C4-2B (cell line): ENCODE results near the gene RSL1D1.

Source experiments
- ZFX ChIP-seq: fragments of 450-650 bp; IDR thresholded peaks from 2 replicates; pipeline ENCODE4 v1.6.1; 2017
- TF ChIP-seq, protein P1 (sequence below): fragments of 450-650 bp; conservative IDR thresholded peaks from 2 replicates; pipeline ENCODE4 v1.5.1; 2017; ENCODE audit warnings: mild to moderate bottlenecking

DNA sequence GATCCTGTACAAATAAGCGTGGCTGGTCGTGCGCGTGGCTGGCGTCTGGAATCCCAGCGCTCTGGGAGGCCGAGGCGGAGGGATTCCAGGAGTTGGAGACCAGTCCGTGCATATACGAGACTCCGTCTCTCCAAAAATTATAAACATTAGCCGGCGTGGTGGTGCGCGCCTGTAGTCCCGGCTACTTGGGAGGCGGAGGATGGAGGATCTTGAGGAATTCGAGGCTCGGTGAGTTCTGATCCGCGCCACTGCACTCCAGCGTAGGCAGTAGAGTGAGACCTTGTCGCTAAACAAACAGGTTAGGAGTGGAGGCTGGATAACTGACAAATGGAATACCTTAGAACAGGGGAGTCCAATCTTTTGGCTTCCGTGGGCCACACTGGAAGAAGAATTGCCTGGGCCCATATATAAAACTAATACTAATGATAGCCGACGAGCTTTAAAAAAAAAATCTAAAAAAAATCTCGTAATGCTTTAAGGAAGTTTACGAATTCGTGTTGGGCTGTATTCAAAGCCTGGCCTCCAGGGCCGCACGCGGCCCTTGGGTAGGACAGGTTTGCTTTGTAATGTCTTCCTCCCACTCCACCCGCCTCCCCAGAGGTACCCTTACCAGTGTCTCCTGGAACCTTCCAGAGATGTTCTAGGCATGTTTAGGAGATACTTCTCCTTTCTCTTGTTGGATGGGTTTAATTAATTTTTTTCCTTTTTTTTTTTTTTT, 909 bp upstream of the RSL1D1 start:
- TF ChIP-seq, protein P1, sequence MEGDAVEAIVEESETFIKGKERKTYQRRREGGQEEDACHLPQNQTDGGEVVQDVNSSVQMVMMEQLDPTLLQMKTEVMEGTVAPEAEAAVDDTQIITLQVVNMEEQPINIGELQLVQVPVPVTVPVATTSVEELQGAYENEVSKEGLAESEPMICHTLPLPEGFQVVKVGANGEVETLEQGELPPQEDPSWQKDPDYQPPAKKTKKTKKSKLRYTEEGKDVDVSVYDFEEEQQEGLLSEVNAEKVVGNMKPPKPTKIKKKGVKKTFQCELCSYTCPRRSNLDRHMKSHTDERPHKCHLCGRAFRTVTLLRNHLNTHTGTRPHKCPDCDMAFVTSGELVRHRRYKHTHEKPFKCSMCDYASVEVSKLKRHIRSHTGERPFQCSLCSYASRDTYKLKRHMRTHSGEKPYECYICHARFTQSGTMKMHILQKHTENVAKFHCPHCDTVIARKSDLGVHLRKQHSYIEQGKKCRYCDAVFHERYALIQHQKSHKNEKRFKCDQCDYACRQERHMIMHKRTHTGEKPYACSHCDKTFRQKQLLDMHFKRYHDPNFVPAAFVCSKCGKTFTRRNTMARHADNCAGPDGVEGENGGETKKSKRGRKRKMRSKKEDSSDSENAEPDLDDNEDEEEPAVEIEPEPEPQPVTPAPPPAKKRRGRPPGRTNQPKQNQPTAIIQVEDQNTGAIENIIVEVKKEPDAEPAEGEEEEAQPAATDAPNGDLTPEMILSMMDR = no peak
- no peak for TF ChIP-seq ZFX
